AG10803 (cell line): ENCODE measurements around the gene NTNG1.

Experiments used
- DNase-seq: peaks from one replicate; pipeline ENCODE4 v3.0.0; 2010; ENCODE audit warnings: low read depth
- H3K4me3 ChIP-seq: 2 replicates; pipeline ENCODE4 v1.5.1; 2011; ENCODE audit warnings: mild to moderate bottlenecking, low read length, control low read depth
- CTCF ChIP-seq: conservative IDR thresholded peaks from 2 replicates; pipeline ENCODE4 v1.5.1; 2011; ENCODE audit warnings: mild to moderate bottlenecking, low read length, control low read depth, inconsistent platforms

Gene NTNG1

GRCh38 chr1:107486349-107486748 is 345.5 kb downstream of the NTNG1 start:
- DNase-seq, result no peak
- TF ChIP-seq CTCF, result no peak
- no peak overlapping the region for H3K4me3 ChIP-seq

GRCh38 chr1:107487506-107487905 is 346.7 kb downstream of the NTNG1 start:
- no peak for TF ChIP-seq CTCF
- DNase-seq, result no peak
- no peak overlapping the region for H3K4me3 ChIP-seq

- no peak for TF ChIP-seq CTCF
- DNase-seq, result no peak
- H3K4me3 ChIP-seq, result no peak overlapping the region
Measured at GRCh38 chr1:107491582-107491981, 350.7 kb downstream of the NTNG1 start.

GRCh38 chr1:107493111-107493716 is 352.4 kb downstream of the NTNG1 start:
- DNase-seq, result no peak
- TF ChIP-seq CTCF, result no peak

GRCh38 chr1:107494061-107494460 is 353.2 kb downstream of the NTNG1 start:
- DNase-seq, result no peak
- H3K4me3 ChIP-seq, result no peak overlapping the region
- TF ChIP-seq CTCF, result no peak

More at GRCh38 chr1:107493111-107493716, 352.4 kb downstream of the NTNG1 start:
- H3K4me3 ChIP-seq, result no peak overlapping the region

GRCh38 chr1:107496002-107496401 is 355.2 kb downstream of the NTNG1 start:
- no peak for DNase-seq
- no peak overlapping the region for H3K4me3 ChIP-seq
- TF ChIP-seq CTCF, result no peak

GRCh38 chr1:107499139-107499744 is 358.4 kb downstream of the NTNG1 start:
- no peak overlapping the region for H3K4me3 ChIP-seq
- DNase-seq, result no peak
- TF ChIP-seq CTCF, result no peak
